ENCODE measurements around the gene PLCXD3.

Gene PLCXD3

DNA sequence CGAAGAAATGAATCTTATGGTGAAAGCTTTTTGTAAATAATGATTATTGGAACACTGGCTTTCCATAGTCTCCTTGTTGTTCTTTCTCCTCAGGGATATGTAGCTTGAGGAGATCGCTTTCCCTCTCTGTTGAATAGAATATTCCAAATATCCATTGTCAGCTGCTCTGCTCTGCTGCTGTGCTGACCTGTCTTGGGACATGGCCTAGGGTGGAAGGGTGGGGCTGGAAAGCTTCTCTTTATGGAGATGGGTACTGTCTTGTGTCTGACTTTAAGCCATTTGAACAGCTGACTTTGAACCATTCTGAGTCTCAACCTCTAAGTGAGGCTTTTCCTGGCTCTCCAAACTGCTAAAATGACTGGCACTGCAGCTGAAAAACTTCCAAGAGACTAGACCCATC is 135.8 kb downstream of the PLCXD3 start:
- H3K27me3 ChIP-seq (ENCODE audit: insufficient read depth, low read length, poor library complexity, severe bottlenecking) = no peaks in the 10 kb centered on the region
- H3K79me2 ChIP-seq (ENCODE audit: insufficient read depth, low read length) = no peaks in the 10 kb centered on the region
- H3K9me3 ChIP-seq (ENCODE audit: insufficient read depth, low read depth, low read length) = no peaks in the 10 kb centered on the region
- TF ChIP-seq EZH2phosphoT487 (IDR thresholded peaks at IDR 0.05; ENCODE audit: borderline replicate concordance) (no peak), CTCF (conservative IDR thresholded peaks at IDR 0.05; ENCODE audit: low read length) (no peak)
- no peaks in the 10 kb centered on the region for H3F3A ChIP-seq (ENCODE audit: low read depth)
- no peak overlapping the region for H3K4me3 ChIP-seq (ENCODE audit: low read length, poor library complexity, severe bottlenecking)
- no peaks in the 10 kb centered on the region for H4K20me1 ChIP-seq (ENCODE audit: insufficient read depth, low read length, poor library complexity, severe bottlenecking)
- H3K4me1 ChIP-seq (ENCODE audit: insufficient read depth, low read length, poor library complexity, severe bottlenecking) = no peaks in the 10 kb centered on the region
- H3K9me2 ChIP-seq (replicated peaks; ENCODE audit: low read depth, low read length) = no peaks in the 10 kb centered on the region
- no peaks in the 10 kb centered on the region for H3K36me3 ChIP-seq (ENCODE audit: insufficient read depth, low read length)
- H3K9ac ChIP-seq (ENCODE audit: low read depth, low read length, poor library complexity, severe bottlenecking) = no peak overlapping the region
- no peak overlapping the region for H3K4me2 ChIP-seq (ENCODE audit: low read depth, low read length, poor library complexity, severe bottlenecking)
- no peak overlapping the region for H2AFZ ChIP-seq (ENCODE audit: low read length)

DNA sequence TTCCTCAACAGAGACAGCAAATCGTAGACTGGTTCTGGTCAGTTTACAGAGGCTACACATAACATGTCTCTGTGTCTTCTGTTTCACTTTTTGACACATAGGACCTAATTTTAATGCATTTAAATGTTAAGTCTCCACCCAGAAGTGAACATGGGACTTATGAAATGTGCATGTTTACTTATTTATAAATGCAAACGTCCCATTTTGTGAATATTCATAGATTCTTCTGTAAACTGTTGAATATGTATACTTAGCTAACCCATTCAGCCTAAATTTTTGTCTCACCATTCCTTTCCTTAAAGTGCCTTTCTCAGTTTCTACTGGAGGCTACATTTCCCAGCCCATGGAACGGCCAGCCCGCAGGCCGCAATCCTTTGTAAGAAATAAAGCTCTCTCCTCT is 137.2 kb downstream of the PLCXD3 start:
- Histone ChIP-seq H3K4me3 (ENCODE audit: low read length, poor library complexity, severe bottlenecking) (no peak overlapping the region), H3K9ac (ENCODE audit: low read depth, low read length, poor library complexity, severe bottlenecking) (no peak overlapping the region), H3K36me3 (ENCODE audit: insufficient read depth, low read length) (no peaks in the 10 kb centered on the region), H3K27me3 (ENCODE audit: insufficient read depth, low read length, poor library complexity, severe bottlenecking) (no peaks in the 10 kb centered on the region), H3K9me2 (replicated peaks; ENCODE audit: low read depth, low read length) (no peaks in the 10 kb centered on the region), H2AFZ (ENCODE audit: low read length) (no peak overlapping the region), H3K4me1 (ENCODE audit: insufficient read depth, low read length, poor library complexity, severe bottlenecking) (no peaks in the 10 kb centered on the region), H3K79me2 (ENCODE audit: insufficient read depth, low read length) (no peaks in the 10 kb centered on the region), H3F3A (ENCODE audit: low read depth) (no peaks in the 10 kb centered on the region), H4K20me1 (ENCODE audit: insufficient read depth, low read length, poor library complexity, severe bottlenecking) (no peaks in the 10 kb centered on the region), H3K9me3 (ENCODE audit: insufficient read depth, low read depth, low read length) (no peaks in the 10 kb centered on the region), H3K4me2 (ENCODE audit: low read depth, low read length, poor library complexity, severe bottlenecking) (no peak overlapping the region)
- TF ChIP-seq EZH2phosphoT487 (IDR thresholded peaks at IDR 0.05; ENCODE audit: borderline replicate concordance) = no peak
- TF ChIP-seq CTCF (conservative IDR thresholded peaks at IDR 0.05; ENCODE audit: low read length) = no peak

- Histone ChIP-seq H3K9me3 (ENCODE audit: insufficient read depth, low read depth, low read length) (no peaks in the 10 kb centered on the region), H3F3A (ENCODE audit: low read depth) (no peaks in the 10 kb centered on the region), H3K4me1 (ENCODE audit: insufficient read depth, low read length, poor library complexity, severe bottlenecking) (no peaks in the 10 kb centered on the region), H4K20me1 (ENCODE audit: insufficient read depth, low read length, poor library complexity, severe bottlenecking) (no peaks in the 10 kb centered on the region), H3K9ac (ENCODE audit: low read depth, low read length, poor library complexity, severe bottlenecking) (no peak overlapping the region), H3K9me2 (replicated peaks; ENCODE audit: low read depth, low read length) (no peaks in the 10 kb centered on the region), H3K79me2 (ENCODE audit: insufficient read depth, low read length) (no peaks in the 10 kb centered on the region), H3K36me3 (ENCODE audit: insufficient read depth, low read length) (no peaks in the 10 kb centered on the region), H3K4me2 (ENCODE audit: low read depth, low read length, poor library complexity, severe bottlenecking) (no peak overlapping the region), H3K4me3 (ENCODE audit: low read length, poor library complexity, severe bottlenecking) (no peak overlapping the region), H3K27me3 (ENCODE audit: insufficient read depth, low read length, poor library complexity, severe bottlenecking) (no peaks in the 10 kb centered on the region), H2AFZ (ENCODE audit: low read length) (no peak overlapping the region)
- TF ChIP-seq EZH2phosphoT487 (IDR thresholded peaks at IDR 0.05; ENCODE audit: borderline replicate concordance) (no peak), CTCF (conservative IDR thresholded peaks at IDR 0.05; ENCODE audit: low read length) (no peak)
Measured at GRCh38 chr5:41371738-41372137, 138.7 kb downstream of the PLCXD3 start.
